Germinal center (tissue), 1 donor: Measurements from ENCODE around the gene EFNA1.

ENCODE experiments used
- DNase-seq: peaks from one replicate; pipeline ENCODE4 v3.0.0; 2012; ENCODE audit warnings: mixed read lengths, low spot score

The EFNA1 gene

DNA sequence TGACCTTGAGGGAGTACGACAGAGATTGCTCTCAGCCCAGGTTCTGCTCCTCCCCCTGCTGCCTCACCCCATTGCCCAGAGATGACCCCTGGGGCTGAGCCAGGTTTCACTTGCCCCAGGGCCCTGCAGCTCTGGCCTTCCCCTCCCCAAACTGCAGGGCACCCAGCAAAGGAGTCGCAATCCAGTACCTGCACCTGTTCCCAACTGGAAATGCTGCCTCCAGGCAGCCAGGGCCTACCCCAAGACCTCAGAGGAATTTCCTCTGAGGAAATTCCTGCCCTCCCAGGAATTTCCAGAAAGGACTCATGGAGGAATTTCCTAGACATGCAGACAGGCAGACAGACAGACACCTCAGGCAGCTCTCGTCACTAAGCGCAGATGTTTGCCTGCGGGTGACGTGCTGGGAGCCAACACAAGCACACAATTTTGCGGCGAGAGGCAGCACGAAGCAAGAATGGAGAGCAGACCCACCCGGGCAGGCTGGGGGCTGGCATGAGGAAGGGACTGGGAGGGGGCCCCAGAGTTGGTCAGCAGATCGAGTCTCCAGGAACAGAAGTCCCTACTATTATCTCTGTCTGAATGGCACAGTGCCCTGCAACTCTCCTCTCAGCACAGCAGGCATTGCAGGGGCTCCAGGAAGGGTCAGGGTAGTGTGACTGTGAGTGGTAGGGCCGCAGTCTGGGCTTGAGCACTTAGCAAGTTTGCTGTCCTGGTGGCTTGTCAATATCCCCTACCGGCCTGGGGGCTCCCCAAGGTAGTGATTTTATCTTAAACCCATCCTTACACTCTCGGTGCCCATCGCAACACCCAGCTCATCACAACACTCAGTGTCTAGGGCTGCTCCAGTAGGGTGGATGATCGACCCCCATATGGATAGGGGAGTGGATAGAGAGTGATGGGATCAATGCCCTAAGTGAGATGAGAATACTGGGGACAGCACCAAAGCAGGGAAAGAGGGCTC, 2.9 kb upstream of the EFNA1 start:
- DNase-seq: no peak

DNA sequence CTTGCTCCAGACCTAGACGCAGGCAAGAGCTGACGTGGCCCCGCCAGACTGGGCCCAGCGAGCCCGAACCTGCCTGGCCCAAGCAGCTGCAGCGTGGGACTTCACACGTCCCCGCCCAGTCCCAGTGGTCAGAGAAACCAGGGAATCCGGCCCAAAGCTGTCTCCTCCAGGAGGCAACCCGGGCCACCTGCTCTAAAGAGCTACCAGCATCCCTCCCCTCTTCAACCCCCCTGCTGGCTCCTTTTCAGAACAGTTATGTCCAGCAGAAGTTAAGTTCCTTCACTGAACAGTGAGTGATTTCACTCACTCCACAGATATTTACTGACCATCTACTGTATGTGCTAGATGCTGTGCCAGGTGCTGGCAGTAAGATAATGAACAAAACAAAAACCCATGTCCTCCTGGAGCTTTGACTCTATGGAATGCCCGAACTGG, 2.1 kb upstream of the EFNA1 start:
- DNase-seq: no peak

DNA sequence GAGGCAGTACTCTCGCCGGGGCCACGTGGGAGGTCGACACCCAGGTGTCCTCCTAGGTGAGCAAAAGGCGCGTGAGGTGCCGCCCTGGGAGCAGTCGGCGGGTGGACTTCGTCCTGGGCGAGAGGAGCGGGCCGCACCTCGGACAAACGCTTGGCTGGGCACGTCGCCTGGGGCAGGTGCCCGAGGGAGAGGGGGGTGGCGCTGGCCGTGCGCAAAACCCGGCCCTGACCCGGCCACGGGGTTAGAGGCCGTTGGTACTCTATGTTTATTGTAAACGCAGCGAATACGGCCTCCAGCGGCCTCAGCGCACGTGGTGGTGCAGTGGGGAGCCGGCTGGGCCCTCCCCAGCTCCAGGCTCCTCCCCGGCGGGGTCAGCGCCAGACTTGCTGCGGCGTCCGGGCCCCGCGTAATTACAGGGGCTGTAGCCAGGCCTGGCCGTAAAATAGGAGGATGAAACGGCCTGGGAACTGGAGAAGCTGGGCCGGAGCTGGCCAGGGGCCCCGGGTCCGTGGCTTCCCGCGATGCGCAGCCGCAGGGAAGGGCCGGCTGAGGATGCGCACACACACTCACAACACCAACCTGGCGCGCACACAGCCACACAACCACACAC, 1.6 kb upstream of the EFNA1 start:
- DNase-seq: no peak

DNA sequence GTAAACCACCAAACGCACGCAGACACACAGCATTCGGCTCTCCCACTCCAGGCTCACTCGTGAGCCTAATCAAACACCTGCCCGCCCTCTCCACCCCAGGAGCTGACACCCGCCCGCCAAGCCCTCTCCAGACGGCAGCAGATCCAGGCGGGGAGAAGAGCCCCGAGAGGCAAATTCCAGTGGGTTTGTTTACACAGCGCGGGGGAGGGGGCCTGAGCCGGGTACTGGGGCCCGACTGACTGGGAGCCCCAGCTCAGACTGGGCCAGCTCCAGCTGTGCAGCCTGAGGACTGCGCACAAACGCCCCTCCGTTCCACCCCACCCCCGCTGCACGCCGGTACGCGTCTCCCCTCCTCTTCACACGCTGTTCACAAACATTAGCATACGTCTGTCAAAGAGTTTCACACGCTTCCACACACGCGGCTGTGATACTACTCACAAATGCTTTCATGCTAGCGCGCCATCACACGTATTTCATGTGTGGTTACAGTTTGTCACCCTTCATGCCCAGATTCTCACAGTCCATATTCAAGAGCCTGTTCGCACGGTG, 1.0 kb upstream of the EFNA1 start:
- DNase-seq: no peak

DNA sequence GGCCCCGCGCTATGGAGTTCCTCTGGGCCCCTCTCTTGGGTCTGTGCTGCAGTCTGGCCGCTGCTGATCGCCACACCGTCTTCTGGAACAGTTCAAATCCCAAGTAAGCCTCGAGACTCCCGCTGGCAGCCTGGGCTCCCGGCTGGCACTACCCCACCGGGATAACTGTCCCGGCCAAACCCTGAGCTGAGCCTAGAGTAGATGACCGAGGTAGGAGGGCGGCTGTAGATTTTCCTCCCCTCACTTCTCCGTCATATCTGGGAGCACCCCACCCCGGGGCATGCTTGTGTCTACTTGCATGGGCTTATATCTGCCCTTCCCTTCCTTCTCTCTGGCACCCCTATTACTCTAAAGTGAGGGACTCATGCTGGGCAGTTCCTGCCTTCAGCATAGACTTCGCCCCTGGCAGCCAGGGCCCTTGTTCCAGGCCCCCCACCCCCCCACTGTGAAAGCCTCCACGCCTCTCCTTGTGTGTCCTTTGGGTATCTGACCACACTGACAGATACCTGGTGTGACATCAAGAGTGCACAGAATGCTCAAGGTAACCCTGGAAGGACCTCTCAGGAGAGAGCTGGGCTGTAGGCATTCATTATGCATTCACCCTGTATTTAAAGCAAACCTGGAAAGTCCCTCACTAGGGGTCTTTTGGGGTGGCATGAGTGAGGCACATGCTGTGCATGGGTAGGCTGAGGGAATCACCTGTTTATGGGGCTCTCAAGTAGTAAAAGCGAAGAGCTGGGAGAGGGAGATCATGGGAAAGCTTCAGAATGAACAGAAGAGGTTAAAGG, 485 bp downstream of the EFNA1 start:
- no peak for DNase-seq

DNA sequence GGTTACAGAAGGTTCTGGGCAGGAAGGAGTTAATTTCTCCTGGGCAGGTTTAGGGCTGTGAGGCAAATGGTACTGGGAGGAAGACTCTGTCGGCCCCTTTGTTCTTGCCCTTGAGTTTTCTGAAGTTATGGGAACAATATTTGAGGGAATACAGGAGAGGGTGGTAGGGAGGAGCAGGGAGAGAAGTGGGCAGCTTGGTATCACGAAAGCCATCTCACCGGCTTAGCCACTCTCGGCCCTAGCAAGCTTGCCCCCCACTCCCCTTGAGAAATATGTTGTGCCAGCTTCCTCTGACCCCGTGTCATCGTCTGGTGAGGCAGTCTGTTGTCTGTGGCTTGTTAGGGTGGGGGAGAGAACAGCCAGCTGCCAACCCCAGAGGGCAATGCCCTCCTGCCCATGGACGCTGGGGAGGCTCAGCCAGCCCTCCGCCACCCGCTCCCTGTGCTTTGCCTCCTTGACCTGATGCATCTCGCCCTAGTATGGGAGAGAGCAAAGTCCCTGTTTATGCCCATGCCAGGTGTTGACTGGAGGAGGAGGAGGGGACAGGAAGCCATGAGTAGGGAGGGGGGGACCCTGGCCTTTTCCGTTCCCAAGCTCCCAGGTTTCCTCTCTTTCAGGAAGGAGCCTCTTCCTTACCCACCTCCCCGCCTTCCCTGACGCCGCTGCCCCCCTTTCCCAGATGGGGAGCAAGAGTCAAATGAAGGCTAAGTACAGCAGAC, 1.2 kb downstream of the EFNA1 start:
- DNase-seq: no peak

DNA sequence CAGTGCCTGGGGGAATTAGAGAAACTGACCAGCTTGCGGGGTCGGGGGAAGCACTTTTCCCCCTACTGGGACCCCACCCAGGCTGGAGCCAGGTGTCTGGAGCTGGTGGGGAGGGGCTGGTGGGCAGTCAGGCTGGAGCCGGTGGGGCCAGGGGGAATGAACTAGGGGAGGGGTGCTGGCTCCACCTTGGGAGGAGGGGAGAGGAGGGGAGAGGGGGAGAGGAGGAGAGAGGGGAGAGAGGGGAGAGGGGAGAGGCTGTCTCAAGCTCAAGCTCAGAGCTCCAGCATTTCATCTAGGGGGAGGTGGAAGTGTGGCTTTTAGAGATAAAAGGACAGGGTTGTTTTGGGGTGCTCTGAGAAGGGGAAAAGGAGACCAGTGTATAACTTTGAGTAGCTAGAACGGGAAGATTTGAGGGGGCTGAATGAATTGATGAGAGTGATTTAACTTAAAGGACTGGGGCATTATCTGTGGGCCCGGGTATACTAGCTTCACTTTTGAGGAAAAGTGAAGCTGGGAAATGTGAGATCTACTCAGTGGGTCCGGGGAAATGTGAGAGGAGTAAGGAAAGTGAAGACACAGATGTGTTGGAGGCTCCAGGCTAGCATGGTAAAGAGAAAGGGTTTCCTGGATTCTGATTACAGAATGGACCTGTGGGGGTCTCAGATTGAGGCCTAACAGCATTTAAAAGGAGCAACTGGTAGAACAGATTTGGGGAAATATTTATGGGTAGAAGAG, 2.8 kb downstream of the EFNA1 start:
- DNase-seq: no peak

DNA sequence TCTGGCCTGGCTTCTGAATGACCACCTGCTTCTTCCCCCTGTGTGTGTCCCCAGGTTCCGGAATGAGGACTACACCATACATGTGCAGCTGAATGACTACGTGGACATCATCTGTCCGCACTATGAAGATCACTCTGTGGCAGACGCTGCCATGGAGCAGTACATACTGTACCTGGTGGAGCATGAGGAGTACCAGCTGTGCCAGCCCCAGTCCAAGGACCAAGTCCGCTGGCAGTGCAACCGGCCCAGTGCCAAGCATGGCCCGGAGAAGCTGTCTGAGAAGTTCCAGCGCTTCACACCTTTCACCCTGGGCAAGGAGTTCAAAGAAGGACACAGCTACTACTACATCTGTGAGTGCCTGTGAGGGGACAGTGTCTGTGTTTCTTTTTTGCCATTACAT, 3.6 kb downstream of the EFNA1 start:
- DNase-seq: no peak

DNA sequence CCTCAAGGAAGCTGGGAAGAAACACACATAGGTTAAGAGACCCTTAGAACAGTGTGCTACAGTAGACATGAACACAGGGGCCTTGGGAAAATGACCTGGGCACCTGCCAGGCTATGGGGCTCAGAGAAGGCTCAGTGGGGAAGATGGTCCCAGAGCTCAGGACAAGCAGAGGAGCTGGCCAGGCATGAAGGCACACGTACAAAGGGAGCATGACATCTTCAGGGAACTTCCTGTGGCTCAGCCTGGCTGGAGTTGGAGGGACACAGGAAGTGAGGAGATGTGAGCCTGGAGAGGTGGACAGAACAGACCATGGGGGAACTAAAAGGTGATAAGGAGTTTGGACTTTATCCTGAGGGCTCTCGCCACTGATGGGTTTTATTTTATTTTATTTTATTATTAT, 4.2 kb downstream of the EFNA1 start:
- DNase-seq: no peak

DNA sequence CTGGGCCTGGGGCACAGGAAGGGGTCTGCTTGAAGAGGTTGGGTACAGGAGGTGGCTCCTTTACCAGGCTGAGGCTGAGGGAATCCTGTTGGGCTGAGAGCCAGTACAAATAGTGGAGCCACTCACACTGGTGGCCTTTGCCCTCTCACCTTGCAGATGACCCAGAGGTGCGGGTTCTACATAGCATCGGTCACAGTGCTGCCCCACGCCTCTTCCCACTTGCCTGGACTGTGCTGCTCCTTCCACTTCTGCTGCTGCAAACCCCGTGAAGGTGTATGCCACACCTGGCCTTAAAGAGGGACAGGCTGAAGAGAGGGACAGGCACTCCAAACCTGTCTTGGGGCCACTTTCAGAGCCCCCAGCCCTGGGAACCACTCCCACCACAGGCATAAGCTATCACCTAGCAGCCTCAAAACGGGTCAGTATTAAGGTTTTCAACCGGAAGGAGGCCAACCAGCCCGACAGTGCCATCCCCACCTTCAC, 6.2 kb downstream of the EFNA1 start:
- no peak for DNase-seq

DNA sequence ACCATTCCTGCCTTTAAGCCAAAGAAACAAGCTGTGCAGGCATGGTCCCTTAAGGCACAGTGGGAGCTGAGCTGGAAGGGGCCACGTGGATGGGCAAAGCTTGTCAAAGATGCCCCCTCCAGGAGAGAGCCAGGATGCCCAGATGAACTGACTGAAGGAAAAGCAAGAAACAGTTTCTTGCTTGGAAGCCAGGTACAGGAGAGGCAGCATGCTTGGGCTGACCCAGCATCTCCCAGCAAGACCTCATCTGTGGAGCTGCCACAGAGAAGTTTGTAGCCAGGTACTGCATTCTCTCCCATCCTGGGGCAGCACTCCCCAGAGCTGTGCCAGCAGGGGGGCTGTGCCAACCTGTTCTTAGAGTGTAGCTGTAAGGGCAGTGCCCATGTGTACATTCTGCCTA, 6.6 kb downstream of the EFNA1 start:
- DNase-seq: no peak

DNA sequence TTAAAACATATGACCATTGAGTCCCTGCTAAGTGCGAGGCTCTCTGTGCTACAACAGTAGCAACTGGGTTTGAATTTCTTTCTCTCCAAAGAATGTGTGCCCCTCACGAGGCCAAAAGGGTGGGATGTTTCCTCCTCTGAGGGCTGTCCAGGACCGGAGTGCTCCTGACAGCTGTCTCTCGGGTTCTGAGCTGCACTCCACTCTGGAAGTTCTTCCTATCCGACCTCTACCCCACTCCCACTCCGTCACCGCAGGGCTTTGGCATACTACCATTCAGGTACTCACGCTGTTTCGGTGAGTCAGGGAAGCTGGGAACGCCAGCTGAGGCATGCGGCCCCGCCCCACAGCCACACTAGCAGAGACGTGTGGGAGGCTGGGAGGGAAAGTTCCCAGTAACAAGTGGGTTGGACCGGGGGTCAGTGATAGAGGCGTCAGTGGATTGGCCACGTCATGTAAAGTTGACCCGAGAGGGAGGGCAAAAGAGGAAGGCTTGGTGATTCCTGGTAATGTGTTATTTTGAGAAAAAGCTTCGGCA, 7.3 kb downstream of the EFNA1 start:
- DNase-seq: no peak

DNA sequence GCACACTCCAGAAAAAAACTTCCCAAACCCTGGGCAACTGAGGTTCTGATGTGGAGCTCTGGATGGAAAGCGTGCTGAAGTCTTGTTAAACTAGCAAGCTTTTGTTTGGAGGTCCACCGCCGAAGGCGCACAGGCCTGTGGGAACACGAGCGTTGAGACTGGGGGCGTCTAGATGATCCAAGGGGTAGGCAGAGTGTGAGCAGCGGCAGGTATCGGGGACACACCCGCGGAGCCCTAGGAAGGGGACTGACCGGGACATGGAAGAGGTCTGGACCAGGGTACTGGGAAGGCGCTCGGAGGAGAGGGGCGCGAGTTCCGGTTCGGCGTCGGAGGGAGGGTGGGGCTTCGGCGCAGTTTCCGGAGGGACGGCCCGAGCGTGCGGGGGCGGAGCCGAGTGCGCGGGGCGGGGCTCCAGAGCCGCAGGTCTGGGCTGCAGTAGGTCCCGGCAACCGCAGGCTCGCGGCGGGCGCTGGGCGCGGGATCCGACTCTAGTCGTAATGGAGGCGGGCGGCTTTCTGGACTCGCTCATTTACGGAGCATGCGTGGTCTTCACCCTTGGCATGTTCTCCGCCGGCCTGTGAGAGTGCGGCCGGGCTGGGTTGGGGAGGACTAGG, 7.8 kb downstream of the EFNA1 start, which contains the start of gene SLC50A1:
TSS of gene SLC50A1 (plus strand) at position 438 of the 614 bp plus-strand sequence. CDS start at position 498, 60 bp downstream.
- DNase-seq: peak; percentile 96

DNA sequence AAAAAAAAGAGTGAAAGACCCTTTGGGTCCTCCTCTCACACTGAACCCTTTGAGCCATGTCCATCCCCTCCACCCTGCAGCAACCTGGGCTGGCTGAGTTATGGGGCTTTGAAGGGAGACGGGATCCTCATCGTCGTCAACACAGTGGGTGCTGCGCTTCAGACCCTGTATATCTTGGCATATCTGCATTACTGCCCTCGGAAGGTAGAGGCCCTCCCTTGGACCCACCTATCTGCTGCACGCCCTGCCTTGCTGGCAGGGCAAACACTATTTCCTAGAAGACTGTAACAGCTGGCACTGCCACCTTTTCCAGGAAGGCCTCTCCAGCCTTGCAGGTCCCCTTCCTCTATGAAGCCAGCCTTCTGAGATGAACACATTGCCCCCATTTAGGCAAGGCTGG, 9.1 kb downstream of the EFNA1 start:
- DNase-seq: peak; percentile 38

DNA sequence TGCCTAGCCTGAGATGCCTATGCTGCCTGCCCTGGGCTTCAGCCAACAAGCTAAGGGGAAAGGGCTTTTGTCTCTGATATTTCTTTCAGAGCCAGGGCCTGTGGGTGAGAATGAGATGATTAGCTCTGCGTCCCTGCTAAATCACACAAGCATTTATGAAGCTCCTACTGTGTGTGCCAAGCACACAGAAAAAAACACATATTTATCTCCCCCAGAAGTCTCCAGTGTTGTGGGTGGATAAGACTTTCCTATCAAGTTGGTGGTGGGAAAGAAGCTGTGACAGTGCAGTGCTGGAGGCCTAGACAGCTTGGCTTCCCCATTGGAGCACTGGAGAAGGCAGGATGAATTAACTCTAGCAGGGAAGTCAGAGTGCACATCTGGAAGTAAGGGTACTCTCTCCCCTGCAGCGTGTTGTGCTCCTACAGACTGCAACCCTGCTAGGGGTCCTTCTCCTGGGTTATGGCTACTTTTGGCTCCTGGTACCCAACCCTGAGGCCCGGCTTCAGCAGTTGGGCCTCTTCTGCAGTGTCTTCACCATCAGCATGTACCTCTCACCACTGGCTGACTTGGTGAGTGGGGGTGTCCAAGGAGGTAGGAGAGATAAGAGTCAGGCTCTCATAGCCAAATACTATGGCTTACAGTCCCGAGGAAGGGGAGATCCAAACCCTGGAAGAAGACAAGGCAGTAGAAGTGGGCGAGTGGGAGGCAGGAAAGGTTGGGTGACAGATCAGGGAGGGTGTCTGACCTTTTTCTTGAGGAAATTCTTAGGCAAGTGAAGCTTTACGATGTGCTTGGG, 9.7 kb downstream of the EFNA1 start:
- no peak for DNase-seq

DNA sequence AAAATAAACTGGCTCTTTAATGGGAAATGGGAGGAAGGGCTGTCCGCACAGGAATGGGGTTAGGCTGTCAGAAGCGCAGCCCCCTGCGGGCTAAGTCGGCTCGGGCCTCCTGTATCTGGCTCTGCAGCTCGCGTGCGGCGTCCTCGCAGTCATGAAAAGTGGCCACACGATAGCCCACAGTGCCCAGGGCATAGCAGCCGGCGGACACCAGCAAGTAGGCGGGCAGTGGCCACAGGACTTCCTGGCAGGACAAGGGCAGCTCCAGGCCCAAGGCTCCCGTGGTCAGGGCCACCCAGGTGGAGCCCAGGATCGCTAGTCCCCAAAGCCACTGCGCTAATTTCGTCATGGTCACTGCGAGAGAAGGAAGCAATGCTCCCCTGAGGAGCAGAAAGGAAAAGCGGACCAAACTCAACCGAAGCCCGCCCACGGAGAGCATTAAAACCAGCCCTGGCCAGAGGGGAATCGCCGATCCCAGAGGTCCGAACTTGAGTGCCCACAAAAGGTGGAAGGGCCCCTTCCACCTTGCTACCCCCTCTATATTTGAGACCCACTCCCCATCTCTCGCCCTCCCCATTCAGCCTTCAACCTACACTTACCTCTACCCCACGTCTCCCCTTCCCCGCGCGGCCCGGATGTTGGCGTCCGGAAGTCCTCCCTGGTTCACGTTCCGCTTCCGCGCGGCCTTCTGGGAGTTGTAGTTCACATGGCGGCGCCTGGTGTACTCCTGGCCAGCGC, 12.4 kb downstream of the EFNA1 start, which contains the start of gene DPM3:
TSS of gene DPM3 (minus strand) at position 637 of the 735 bp plus-strand sequence. CDS start at position 346, 291 bp downstream.
- DNase-seq: peak; percentile 84

DNA sequence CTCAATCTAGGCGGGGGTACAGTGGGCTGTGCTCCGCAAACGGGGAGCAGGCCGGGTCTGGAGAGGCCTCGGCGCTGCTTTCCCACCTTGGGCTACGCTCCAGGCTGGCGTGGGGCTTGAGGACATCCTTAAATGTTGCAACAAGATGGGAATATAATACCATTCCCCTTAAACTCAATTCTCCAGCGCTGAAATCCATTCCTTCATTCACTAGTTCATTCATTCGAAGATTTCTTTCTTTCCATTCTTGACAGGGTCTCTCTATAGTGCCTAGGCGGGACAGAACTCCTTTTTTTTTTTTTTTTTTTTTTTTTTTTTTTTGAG, 12.9 kb downstream of the EFNA1 start:
- DNase-seq: no peak

DNA sequence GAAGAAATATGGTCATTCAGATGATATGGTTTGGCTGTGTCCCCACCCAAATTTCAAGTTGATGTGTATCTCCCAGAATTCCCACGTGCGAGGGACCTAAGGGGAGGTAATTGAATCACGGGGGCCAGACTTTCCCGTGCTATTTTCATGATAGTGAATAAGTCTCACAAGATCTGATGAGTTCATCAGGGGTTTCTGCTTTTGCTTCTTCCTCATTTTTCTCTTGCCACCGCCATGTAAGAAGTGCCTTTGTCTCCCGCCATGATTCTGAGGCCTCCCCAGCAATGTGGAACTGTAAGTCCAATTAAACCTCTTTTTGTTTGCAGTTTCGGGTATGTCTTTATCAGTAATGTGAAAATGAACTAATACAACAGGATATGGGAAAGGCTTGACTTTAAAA, 14.1 kb downstream of the EFNA1 start:
- no peak for DNase-seq
